GM19463 (cell line): ENCODE data around the gene SLC43A1.

Experiments used
- ATAC-seq: cut with Tn5 transposase; IDR thresholded peaks from one replicate; pipeline ENCODE4 v1.9.1; 2021; ENCODE audit warnings: mild to moderate bottlenecking, moderate library complexity; ENCODE audit not compliant: unreplicated experiment

SLC43A1 gene

DNA sequence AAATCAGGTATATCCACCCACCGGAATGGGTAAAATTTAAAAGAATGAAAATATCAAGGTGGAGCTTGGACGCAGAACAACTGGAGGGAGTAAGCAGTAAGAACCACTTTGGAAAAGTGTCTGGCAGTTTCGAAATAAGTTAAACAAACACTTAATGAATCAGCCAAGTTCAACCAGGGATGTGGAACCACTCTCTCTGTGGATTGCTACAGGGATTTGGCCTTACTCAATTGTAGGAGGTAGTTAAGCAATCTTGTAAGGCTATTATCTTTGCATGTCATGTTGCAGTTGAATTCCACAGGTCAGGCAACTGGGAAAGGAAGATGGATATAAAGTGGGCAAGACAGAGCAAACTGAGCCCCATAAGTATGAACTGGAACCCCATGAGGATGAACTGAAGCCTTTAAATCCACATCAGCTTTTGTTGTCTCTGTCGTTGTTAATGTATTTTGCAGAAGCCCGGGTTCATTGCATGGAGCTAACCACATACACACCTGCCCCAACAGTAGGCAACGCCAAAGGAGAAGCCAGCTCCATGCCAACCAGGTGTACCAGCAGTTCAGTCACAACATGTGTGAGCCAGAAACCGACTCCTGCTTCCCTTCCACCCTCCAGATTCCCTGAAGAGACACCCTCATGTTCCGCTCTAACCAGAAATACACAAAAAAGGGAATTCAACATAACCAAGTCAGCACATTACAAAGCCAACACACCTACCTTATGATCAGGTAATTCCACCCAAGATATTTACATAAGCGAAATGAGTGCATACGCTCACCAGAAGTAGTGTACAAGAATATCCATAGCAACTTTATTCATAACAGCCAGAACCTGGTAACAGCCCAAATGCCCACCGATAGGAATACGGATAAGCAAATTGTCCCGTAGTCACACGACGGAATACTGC is 80.6 kb downstream of the SLC43A1 start:
- no peak for ATAC-seq
